VCaP (cell line): ENCODE data around the gene PRR29.

Experiments
- H3K27ac ChIP-seq: fragments of 450-650 bp; 2 replicates; pipeline ENCODE4 v1.5.1; 2017
- CTCF ChIP-seq: fragments of 450-650 bp; conservative IDR thresholded peaks from 2 replicates; pipeline ENCODE4 v1.5.1; 2017; ENCODE audit warnings: mild to moderate bottlenecking, moderate library complexity

The PRR29 gene

GRCh38 chr17:64022611-64023063, 24.5 kb downstream of the PRR29 start:
- no peak overlapping the region for H3K27ac ChIP-seq
- no peak for TF ChIP-seq CTCF

- TF ChIP-seq CTCF, result no peak
- H3K27ac ChIP-seq, result no peak overlapping the region
Observed at GRCh38 chr17:64024215-64024654, 26.1 kb downstream of the PRR29 start.

- no peak for TF ChIP-seq CTCF
- no peak overlapping the region for H3K27ac ChIP-seq
Observed at GRCh38 chr17:64024781-64025731, 26.9 kb downstream of the PRR29 start.

- peak; percentile 91 for TF ChIP-seq CTCF
- no peak overlapping the region for H3K27ac ChIP-seq
Observed at GRCh38 chr17:64025732-64026294, 27.7 kb downstream of the PRR29 start.

GRCh38 chr17:64028874-64029464, 30.8 kb downstream of the PRR29 start:
- peak; percentile 91 for TF ChIP-seq CTCF
- no peak overlapping the region for H3K27ac ChIP-seq

GRCh38 chr17:64032081-64032480, 33.9 kb downstream of the PRR29 start:
- TF ChIP-seq CTCF, result no peak

More at GRCh38 chr17:64032081-64032480, 33.9 kb downstream of the PRR29 start:
- H3K27ac ChIP-seq, result no peak overlapping the region
